SK-N-SH treated with all-trans-retinoic acid at 6 μM for 48 hours (cell line): ENCODE data around the gene KRT74.

Experiments
- ATAC-seq: fragments of 200-7000 bp; cut with Tn5 transposase; 3 replicates; pipeline ENCODE4 v1.9.1; 2020; ENCODE audit warnings: mild to moderate bottlenecking, moderate library complexity
- BACH2 ChIP-seq: fragments of 250-450 bp; sonication (Bioruptor Pico); IDR thresholded peaks from 2 replicates; pipeline ENCODE4 v1.9.0; 2021; ENCODE audit warnings: mild to moderate bottlenecking, borderline replicate concordance
- CREB5 ChIP-seq: fragments of 250-450 bp; sonication (Bioruptor Pico); IDR thresholded peaks from 2 replicates; pipeline ENCODE4 v1.5.1; 2020; ENCODE audit warnings: low read depth, mild to moderate bottlenecking, moderate library complexity
- CSRNP3 ChIP-seq: fragments of 250-450 bp; sonication (Bioruptor Pico); IDR thresholded peaks from 2 replicates; pipeline ENCODE4 v1.5.1; 2021; ENCODE audit warnings: mild to moderate bottlenecking, moderate library complexity
- ESRRG ChIP-seq: fragments of 250-450 bp; sonication (Bioruptor Pico); IDR thresholded peaks from 2 replicates; pipeline ENCODE4 v1.6.1; 2021; ENCODE audit warnings: mild to moderate bottlenecking
- OSR1 ChIP-seq: fragments of 250-450 bp; sonication (Bioruptor Pico); IDR thresholded peaks from 2 replicates; pipeline ENCODE4 v1.8.0; 2022; ENCODE audit warnings: moderate library complexity, mild to moderate bottlenecking, inconsistent platforms
- PATZ1 ChIP-seq: fragments of 250-450 bp; sonication (Bioruptor Pico); IDR thresholded peaks from 2 replicates; pipeline ENCODE4 v1.8.0; 2020; ENCODE audit warnings: mild to moderate bottlenecking, moderate library complexity, borderline replicate concordance
- POU6F1 ChIP-seq: fragments of 250-450 bp; sonication (Bioruptor Pico); IDR thresholded peaks from 2 replicates; pipeline ENCODE4 v1.8.0; 2021; ENCODE audit warnings: low read depth, mild to moderate bottlenecking, moderate library complexity, borderline replicate concordance
- PPARA ChIP-seq: fragments of 250-450 bp; sonication (Bioruptor Pico); IDR thresholded peaks from 2 replicates; pipeline ENCODE4 v1.5.0; 2020; ENCODE audit warnings: mild to moderate bottlenecking, borderline replicate concordance
- RARB ChIP-seq: fragments of 250-450 bp; sonication (Bioruptor Pico); IDR thresholded peaks from 2 replicates; pipeline ENCODE4 v1.8.0; 2021; ENCODE audit warnings: mild to moderate bottlenecking, moderate library complexity
- SNAI2 ChIP-seq: fragments of 250-450 bp; sonication (Bioruptor Pico); IDR thresholded peaks from 2 replicates; pipeline ENCODE4 v1.5.0; 2020; ENCODE audit warnings: mild to moderate bottlenecking, moderate library complexity
- TCF4 ChIP-seq: fragments of 250-450 bp; sonication (Bioruptor Pico); IDR thresholded peaks from 2 replicates; pipeline ENCODE4 v1.8.0; 2021; ENCODE audit warnings: mild to moderate bottlenecking, moderate library complexity, borderline replicate concordance
- TOX ChIP-seq: fragments of 250-450 bp; sonication (Bioruptor Pico); IDR thresholded peaks from 2 replicates; pipeline ENCODE4 v1.8.0; 2021; ENCODE audit warnings: mild to moderate bottlenecking, moderate library complexity, borderline replicate concordance
- TSHZ2 ChIP-seq: fragments of 250-450 bp; sonication (Bioruptor Pico); IDR thresholded peaks from 2 replicates; pipeline ENCODE4 v1.5.0; 2020; ENCODE audit warnings: mild to moderate bottlenecking, moderate library complexity
- ZC3H10 ChIP-seq: fragments of 250-450 bp; sonication (Bioruptor Pico); IDR thresholded peaks from 2 replicates; pipeline ENCODE4 v1.5.1; 2021; ENCODE audit warnings: mild to moderate bottlenecking, moderate library complexity
- ZFP3 ChIP-seq: fragments of 250-450 bp; sonication (Bioruptor Pico); IDR thresholded peaks from 2 replicates; pipeline ENCODE4 v1.5.0; 2020; ENCODE audit warnings: mild to moderate bottlenecking, moderate library complexity
- ZFP30 ChIP-seq: fragments of 450-650 bp; formaldehyde crosslinking; IDR thresholded peaks from 2 replicates; pipeline ENCODE4 v1.5.0; 2022; ENCODE audit warnings: mild to moderate bottlenecking, moderate library complexity
- ZNF565 ChIP-seq: fragments of 450-650 bp; formaldehyde crosslinking; conservative IDR thresholded peaks from 2 replicates; pipeline ENCODE4 v1.5.0; 2020; ENCODE audit warnings: low read depth, mild to moderate bottlenecking, moderate library complexity
- ZNF70 ChIP-seq: fragments of 450-650 bp; formaldehyde crosslinking; IDR thresholded peaks from 2 replicates; pipeline ENCODE4 v1.5.0; 2020; ENCODE audit warnings: mild to moderate bottlenecking, moderate library complexity
- ZNF8 ChIP-seq: fragments of 450-650 bp; formaldehyde crosslinking; IDR thresholded peaks from 2 replicates; pipeline ENCODE4 v1.5.0; 2020; ENCODE audit warnings: mild to moderate bottlenecking, moderate library complexity

Gene KRT74

GRCh38 chr12:52600941-52601481 lies 27.4 kb upstream of the KRT74 start, which contains the start of gene KRT72:
Gene KRT72 (minus strand): TSS chr12:52601463. CDS start chr12:52601452, 11 bp downstream.
- TF ChIP-seq CSRNP3 (no peak), SNAI2 (CRISPR knock-in tag) (no peak), RARB (CRISPR knock-in tag) (no peak), BACH2 (CRISPR knock-in tag) (no peak)
- no peak for ATAC-seq

- no peak for TF ChIP-seq POU6F1 (CRISPR knock-in tag)
- no peak for TF ChIP-seq ESRRG
- TF ChIP-seq OSR1 (CRISPR knock-in tag) = no peak
- no peak for TF ChIP-seq ZFP3 (CRISPR knock-in tag)
- no peak for TF ChIP-seq ZFP30 (CRISPR knock-in tag)
- no peak for TF ChIP-seq CSRNP3
- TF ChIP-seq TSHZ2 (CRISPR knock-in tag) = no peak
- no peak for TF ChIP-seq TOX (CRISPR knock-in tag)
- TF ChIP-seq ZNF70 = no peak
- TF ChIP-seq RARB (CRISPR knock-in tag) = no peak
- TF ChIP-seq ZC3H10 (CRISPR knock-in tag) = no peak
- no peak for TF ChIP-seq ZNF8 (CRISPR knock-in tag)
- TF ChIP-seq CREB5 = no peak
- no peak for TF ChIP-seq ZNF565
- TF ChIP-seq PATZ1 (CRISPR knock-in tag) = no peak
- TF ChIP-seq TCF4 (CRISPR knock-in tag) = no peak
- no peak for TF ChIP-seq PPARA (CRISPR knock-in tag)
- TF ChIP-seq SNAI2 (CRISPR knock-in tag) = no peak
- no peak for ATAC-seq
These were observed 26.8 kb upstream of the KRT74 start for GRCh38 chr12:52600475-52600874.

GRCh38 chr12:52600071-52600470 lies 26.4 kb upstream of the KRT74 start:
- no peak for TF ChIP-seq CREB5
- TF ChIP-seq RARB (CRISPR knock-in tag) = no peak
- ATAC-seq = no peak
